Measurements from ENCODE around the gene TOMM40.
"Not testable (repeated sequence)": the region's sequence is repeated elsewhere in the genome, so short reads cannot be mapped to it uniquely, and the experiment has no call there.

Gene TOMM40

DNA sequence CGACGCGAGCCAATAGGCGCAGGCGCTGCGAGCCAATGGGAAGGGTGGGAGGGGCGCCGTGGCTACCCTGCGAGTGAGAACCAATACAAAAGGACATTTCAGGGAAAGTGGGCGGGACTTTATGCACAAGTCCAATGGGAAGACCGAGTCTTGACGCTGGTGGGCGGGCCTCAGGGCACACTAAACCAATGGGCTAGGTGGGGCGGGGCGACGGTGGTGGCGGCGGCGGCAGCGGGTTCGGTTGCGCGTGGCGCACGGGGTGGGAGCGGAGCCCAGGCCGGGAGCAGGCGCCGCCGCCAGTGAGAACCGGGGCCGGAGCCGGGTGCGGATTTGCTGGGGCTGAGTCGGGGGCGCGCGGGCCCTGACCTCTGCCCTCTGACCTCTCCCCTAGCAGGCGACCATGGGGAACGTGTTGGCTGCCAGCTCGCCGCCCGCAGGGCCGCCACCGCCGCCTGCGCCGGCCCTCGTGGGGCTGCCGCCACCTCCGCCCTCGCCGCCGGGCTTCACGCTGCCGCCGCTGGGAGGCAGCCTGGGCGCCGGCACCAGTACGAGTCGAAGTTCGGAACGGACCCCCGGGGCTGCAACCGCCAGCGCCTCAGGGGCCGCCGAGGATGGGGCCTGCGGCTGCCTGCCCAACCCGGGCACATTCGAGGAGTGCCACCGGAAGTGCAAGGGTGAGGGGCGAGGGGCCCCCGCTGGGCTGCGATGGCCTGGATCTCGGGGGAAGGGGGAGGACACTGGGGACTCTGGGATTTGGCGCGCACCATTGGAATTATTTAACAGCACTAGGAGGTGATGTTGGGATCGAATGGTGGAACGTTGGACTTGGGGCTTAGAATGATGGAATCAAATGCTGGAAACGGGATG is at the start of gene TOMM40:
TOMM40 (plus strand) TSS at position 239 of the 867 bp plus-strand sequence; CDS start at position 401, 162 bp downstream.
- DNase-seq = peak; percentile 100

DNA sequence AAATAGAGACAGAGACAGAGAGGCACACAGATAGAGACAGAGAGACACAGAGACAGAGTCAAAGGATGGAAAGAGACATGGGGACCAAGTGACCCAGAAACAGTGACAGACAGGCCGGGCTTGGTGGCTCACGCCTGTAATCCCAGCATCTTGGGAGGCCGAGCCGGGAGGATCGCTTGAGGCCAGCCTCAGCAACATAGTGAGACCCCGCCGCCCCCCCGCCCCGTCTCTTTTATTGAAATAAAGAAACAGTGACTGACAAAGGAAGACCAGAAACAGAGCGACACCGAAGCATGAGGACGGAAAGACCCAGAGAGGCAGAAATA is 45.8 kb upstream of the TOMM40 start:
- no peak for DNase-seq

DNA sequence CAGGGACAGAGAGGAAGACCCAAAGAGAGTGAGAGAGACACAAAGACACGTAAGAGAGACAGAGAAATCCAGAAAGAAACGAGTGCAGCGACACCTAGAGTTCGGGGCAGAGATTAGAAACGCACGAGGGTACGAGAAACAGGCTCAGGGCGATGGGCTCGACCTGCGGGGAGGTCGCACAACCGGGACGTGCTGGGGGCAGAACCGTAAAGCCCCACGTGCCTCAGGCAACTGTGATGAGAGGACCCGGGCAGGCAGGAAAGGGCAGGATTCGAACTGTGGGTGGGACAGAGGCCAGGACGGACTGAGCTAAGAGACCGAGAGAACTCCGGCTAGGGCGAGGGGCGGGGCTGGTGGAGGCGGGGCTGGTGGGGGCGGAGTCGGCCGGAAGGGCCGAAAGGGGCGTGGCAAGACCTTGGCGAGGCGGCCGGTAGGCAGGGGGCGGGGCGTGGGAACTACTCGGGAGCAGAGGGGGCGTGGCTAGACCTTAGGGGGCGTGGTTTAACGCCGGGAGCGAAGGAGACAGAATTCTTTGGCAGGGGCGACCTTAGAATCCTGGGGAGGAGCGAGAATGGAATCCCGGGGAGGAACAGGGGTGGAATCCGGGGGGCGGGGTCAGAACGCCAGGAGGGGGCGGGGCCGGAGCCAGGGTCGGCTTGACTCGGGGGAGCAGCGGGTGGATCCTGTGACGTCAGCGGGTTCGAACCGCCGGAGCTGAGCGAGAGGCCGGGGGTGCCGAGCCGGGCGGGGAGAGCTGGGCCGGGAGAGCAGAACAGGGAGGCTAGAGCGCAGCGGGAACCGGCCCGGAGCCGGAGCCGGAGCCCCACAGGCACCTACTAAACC is 45.2 kb upstream of the TOMM40 start, which contains the start of gene NECTIN2:
NECTIN2 (plus strand) TSS at position 686 of the 843 bp plus-strand sequence. CDS start 229 bp downstream, outside the sequence.
- DNase-seq = peak; percentile 79

DNA sequence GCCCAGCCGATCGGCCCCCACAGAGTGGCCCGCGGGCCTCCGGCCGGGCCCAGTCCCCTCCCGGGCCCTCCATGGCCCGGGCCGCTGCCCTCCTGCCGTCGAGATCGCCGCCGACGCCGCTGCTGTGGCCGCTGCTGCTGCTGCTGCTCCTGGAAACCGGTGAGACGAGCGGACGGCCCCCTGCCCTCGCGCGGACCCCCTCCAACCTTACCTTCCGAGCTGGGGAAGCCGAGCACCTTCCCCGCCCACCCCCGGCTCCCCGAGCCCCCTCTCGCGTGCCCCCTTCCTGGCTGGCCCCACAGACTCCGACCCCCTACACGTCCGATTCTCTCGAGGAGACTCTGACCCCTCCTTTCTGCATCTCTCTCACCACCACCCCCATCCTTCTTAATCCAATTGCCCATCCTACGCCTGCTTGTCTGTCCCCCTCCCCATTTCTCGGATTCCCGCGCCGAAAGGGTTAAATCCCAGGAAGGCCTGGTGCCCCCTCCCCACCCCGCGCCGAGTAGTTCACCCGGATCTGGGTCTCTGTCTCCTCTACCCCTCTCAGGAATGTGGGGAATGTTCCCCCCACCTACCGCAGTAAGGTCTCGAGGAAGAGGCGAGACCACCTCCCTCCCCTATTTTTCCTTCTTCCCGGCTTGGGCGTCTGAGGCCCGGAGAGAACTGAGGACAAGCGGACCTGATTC is 44.5 kb upstream of the TOMM40 start:
- no peak for DNase-seq

DNA sequence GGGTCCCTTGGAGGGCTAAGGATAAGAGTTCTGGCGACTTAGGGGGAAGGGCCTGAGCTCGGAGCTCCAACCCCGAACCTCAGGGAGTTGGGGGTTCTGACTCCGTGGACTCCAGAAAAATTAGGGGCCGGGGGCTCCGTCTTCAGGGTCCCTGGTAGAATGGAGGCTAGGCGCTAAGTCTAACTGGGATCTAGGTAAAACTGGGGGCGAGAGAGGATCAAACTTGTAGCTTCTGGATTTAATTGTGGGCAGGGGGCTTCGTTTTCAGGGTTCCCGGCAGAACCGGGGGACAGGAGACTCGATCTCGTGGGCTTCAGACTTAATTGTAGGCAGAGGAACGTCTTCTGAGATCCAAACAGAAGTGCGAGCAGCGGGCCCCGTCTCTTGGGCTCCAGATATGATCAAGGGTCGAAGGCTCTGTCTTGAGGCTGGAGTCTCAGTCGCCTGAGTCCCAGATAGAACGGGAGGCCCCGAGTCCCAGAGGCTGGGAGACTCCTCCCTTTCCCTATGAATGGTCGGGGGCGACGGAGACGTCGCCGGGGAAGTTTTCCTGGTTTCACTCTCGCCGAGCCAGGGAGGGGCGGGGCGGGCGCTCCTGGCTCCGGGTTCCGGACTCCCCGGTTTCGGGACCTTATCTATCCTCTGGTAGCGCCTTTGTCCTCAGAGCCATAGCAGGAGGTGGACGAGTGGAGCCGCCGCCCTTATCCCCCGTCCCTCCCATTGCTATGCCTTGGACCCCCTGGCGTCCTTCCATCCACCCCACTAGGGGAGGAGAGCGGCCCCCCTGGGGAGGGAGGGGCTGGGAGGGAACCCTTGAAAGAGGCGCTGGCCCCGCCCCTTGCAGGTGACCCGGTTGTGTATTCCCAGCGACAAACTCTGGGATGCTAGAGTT is 43.7 kb upstream of the TOMM40 start:
- DNase-seq = no peak

DNA sequence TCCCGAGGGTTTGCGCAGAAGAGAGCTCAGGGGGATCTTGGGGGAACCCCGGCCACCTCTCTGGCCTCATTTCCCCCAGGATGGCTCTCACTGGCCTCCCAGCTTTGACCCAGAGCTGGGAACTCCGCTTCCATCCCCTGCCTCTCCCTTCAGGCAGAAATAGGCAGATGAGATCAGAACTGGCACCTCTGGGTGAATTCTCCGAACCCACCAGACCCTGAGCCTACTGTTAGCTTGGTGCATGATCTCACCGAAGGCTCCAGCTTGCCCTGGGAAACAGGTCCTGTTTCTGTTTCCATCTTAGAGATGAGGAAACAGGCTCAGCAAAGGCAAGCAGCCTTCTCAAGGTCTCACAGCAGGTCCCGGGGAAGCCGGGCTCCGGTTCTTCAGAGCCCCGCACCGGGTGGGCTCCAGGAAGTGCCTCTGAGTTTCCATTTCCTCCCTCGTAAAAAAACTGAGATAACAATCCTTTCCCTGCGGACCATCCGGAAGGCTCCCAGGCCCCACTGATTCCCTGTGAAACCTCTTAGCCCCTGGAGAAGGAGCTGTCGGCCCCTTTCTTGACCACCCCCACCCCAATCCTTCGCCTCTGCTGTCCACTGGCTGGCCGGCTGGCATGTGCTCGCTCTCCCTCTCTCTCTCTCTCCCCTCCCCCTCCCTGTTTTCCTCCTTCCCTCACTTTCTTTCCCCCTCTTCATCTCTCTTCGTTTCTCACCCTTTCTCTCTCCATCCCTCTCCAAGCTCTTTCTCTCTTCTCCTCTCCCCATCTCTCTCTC is 42.8 kb upstream of the TOMM40 start:
- DNase-seq = no peak

DNA sequence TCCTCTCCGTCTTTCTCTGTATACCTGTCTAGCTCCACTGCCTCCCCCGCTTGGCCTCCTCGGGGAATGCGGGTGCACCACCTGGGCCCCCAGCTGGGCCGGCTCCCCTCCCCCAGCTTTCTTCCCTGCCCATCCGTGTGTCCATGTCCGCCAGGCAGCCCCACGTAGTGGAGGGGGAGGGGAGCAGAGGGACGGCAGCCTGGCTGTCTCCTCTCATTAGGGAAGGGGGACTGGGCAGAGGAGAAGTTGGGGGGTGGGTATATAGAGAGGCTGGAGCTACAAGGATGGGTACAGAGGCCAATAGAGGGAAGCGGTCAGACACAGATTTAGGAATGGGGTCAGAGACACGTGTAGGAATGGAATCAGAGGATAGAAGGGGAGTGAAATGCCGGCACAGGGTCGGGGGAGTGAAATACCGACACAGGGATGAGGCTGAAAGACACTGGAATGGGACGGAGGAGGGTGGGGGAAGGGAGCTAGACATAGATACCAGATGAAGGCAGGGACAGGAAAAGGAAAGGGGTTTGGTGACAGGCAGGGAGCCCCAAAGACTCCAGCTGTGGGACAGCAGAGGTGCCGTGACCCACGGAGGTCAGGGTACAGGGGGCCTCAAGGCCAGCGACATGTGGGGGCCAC is 42.1 kb upstream of the TOMM40 start:
- no peak for DNase-seq

DNA sequence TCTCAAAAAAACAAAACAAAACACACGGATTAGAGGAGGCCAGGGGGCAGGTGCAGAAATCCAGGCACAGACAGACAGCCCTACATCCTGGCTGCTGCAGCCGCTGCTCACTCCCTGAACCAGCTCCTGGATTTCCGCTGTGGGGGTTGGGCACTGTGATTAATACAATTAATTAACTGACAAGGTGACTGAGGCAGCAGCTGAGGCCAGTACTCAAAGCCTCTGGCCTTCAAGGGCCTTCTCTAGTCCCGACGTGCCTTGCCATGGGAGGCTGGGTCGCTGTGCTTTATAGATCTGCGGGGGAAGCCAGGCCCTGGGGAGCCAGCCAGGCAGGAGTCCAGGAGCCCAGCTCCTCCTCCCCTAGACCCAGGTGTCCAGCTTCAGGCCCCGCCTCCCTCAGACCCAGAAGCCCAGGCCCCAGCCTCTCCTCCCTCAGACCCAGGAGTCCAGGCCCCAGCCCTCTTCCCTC is 40.4 kb upstream of the TOMM40 start:
- DNase-seq = no peak

DNA sequence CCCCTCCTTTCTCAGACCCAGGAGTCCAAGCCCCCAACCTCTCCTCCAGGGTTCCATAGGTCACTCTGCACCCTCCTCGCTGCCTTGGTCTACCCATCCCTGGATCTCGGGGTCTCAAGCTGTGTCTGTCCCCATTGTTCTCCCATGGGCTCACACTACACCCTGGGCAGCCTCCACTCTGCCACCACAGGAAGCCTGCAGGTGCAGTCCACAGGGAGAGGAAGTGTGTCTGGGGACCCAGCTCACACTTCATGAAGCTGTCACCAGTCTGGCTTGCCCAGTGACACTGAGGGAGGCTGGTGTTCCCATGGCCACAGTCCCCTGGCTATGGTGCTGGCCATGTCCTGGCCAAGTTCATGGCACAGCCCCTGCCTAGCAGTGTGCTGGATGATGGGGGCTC is 39.6 kb upstream of the TOMM40 start:
- DNase-seq = no peak

DNA sequence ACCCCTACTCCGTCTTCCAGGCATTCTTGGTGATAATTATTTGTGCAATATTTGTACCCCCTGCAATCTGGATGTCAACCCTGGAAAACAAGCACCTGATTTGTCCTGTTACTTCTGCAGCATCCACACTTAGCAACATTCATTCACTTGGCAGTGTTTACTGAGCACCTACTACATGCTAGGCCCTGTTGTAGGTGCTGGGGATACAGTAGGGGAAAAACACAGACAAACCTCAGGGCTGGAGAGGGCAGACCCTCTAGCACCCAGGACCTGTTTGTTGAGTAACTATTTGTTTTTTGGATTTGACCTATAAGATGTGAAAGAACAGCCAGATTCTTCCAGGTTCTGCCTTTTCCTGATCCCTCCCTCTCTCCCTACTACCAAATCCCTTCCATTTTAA is 35.4 kb upstream of the TOMM40 start:
- no peak for DNase-seq

DNA sequence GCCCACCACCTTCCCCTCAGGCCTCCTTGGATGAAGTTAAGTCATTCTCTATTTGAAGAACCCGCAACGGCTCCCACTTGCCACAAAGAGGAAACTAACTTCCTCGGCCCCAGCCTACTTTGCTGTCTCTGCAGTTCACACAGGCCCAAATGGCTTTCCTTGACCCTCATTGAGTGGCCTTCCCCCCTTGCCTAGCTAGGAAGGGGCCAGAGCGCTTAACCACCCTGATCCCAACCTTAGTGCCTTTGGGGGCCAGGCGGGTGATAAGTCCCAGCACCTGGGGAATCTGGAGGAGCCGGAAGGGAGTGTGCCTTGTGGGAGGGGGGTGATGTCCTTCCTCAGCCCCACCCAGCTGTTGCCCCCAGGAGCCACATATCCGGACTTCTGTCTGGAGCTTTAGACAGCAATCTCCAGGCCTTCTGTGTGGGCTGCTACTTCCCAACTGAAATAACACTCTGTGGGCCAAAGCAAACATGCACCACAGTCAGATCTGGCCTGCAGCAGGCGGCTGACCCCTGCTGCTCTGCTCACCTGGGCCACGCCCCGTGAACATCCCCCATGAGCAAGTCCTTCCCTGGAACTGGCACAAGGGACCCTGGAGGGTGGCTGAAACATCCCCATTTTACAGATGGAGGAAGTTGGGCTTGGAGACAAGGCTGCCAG is 34.5 kb upstream of the TOMM40 start:
- no peak for DNase-seq

DNA sequence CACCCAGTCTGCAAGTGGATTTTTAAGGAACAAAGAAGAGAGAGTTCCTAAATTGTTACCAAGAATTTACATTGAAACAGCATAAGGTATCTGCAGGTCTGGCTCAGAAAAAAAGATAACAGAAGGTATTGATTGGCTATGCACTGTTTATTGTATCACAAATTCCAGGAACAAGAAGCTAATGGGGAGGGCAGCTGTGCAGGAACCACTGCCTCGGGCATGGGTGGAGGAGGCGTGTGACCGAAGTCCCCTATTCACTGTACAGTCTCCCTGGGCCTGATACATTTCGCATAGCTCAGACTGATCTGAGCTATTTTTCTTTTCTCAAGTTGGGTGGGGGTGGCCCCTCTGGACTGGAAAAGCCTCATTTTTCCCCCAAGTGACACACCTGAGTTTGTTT is 33.2 kb upstream of the TOMM40 start:
- DNase-seq = no peak

DNA sequence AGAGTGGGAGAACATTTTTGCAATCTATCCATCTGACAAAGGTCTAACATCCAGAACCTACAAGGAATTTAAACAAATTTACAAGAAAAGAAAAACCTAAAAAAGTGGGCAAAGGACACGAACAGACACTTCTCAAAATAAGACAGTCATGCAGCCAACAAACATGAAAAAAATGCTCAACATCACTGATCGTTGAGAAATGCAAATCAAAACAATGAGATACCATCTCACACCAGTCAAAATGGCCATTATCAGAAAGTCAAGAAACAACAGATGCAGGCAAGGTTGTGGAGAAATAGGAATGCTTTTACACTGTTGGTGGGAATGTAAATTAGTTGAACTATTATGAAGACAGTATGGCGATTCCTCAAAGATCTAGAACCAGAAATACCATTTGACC is 29.5 kb upstream of the TOMM40 start:
- DNase-seq = not testable (repeated sequence)

DNA sequence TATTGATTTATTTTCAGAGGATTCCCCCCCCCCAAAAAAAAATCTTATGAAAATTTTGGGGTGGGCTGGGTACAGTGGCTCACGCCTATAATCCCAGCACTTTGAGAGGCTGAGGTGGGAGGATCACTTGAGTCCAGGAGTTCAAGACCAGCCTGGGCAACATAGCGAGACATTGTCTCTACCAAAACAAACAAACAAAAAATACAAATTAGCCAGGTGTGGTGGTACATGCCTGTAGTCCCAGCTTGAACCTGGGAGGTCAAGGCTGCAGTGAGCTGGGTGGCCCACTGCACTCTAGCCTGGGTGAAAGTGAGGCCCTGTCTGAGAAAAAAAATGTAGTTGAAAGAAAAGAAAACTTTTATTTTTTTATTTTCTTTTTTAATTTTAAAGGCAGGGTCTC is 27.1 kb upstream of the TOMM40 start:
- no peak for DNase-seq

DNA sequence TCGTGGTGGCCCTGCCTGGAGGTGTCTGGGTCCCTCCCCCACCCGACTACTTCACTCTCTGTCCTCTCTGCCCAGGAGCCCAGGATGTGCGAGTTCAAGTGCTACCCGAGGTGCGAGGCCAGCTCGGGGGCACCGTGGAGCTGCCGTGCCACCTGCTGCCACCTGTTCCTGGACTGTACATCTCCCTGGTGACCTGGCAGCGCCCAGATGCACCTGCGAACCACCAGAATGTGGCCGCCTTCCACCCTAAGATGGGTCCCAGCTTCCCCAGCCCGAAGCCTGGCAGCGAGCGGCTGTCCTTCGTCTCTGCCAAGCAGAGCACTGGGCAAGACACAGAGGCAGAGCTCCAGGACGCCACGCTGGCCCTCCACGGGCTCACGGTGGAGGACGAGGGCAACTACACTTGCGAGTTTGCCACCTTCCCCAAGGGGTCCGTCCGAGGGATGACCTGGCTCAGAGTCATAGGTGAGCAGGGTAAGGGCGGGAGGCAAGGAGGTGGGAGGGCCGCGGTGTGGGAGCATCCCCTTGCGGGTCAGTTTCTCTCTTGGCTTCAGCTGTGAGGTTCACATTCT is 25.8 kb upstream of the TOMM40 start:
- DNase-seq = no peak

DNA sequence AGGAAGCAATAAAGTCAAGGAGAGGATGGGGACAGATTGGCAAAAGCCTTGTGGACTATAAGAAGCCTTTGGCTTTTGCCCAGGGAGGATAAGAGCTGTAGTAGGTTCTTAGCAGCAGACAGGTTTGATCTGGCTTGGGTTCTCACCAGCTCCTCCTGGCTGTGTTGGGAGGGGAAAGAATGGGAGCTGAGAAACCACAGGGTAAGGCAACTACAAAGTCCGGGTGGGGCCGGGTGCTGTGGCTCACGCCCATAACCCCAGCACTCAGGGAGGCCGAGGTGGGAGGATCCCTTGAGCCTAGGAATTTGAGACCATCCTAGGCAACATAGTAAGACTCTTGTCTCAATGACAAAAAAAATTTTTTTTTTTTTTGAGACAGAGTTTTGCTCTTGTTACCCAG is 24.4 kb upstream of the TOMM40 start:
- no peak for DNase-seq

DNA sequence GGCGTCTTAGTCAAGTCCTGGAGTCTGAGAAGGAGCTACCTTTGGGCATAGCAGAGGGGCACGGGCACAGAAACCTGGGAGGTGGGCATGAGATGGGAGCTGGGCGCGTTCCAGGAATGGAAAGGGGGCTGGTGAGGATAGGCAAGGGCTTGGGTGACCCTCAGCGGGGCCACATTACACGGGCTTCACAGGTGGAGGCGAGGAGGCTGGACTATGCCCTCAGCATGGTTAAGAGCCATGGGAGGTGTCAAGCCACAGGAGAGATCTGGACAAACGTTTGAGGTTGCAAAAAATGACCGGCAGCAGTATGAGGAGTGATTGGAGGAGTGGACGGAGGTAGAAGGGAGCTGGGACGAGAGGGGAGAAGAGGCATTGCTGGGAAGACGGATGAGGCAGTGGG is 23.5 kb upstream of the TOMM40 start:
- DNase-seq = no peak

DNA sequence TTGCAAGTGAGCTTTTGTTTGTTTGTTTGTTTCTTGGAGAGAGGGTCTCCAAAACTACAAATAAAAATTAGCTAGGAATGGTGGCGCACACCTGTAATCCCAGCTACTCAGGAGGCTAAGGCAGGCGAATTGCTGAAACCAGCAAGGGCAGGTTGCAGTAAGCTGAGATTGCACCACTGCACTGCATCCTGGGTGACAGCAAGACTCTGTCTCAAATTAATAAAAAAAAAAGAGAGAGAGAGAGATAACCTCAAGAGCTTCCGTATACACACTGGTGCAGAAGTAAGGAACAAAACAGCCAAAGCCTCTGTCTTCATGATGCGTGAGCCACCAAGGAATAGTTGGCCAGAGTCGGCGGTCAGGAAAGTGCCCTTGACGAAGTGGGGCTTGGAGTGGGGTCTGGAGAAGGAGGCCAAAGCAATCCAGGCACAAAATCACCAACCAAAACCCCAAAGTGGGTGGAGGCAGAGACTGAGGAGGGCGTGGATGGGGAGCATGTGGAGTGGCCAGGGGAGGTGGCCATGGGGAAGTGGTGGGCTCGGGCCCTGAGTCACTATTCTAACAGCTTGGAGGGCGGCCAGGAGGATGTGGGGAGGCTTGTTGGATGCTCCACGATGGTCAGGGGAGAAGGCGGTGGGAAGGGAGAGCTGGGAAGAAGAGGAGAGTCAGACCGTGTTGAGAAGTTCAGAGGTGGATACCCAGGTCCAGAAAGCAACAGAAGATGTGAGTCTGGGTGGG is 21.2 kb upstream of the TOMM40 start:
- no peak for DNase-seq

DNA sequence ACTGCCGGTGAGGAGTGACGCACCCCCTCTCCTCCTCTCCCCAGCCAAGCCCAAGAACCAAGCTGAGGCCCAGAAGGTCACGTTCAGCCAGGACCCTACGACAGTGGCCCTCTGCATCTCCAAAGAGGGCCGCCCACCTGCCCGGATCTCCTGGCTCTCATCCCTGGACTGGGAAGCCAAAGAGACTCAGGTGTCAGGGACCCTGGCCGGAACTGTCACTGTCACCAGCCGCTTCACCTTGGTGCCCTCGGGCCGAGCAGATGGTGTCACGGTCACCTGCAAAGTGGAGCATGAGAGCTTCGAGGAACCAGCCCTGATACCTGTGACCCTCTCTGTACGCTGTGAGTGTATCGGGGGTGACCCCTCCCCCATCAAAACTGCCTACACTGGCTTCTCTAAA is 19.2 kb upstream of the TOMM40 start:
- DNase-seq = no peak

Measured in CD4-positive, alpha-beta T cell treated with Interleukin-12 subunit alpha and Interleukin-12 subunit beta, for 1 hour (primary cell).